WTC11 (cell line): Measurements from ENCODE around the gene TCEA2.

ENCODE experiments used
- ATF1 ChIP-seq: sonication (generic); formaldehyde crosslinking; IDR thresholded peaks from 2 replicates; pipeline ENCODE4 v1.8.1; 2023; ENCODE audit warnings: mild to moderate bottlenecking, moderate library complexity, missing genetic modification reagents
- CTCF ChIP-seq: fragments of 200-600 bp; IDR thresholded peaks from 2 replicates; pipeline ENCODE4 v1.8.0; 2022; ENCODE audit warnings: antibody characterized with exemption
- ESRRA ChIP-seq: sonication (generic); formaldehyde crosslinking; IDR thresholded peaks from 2 replicates; pipeline ENCODE4 v1.8.1; 2022; ENCODE audit warnings: mild to moderate bottlenecking, missing genetic modification reagents, borderline replicate concordance
- FOXP1 ChIP-seq: sonication (generic); formaldehyde crosslinking; IDR thresholded peaks from 2 replicates; pipeline ENCODE4 v1.8.0; 2022; ENCODE audit warnings: missing genetic modification reagents, mild to moderate bottlenecking, moderate library complexity, borderline replicate concordance
- MAX ChIP-seq: sonication (generic); formaldehyde crosslinking; IDR thresholded peaks from 2 replicates; pipeline ENCODE4 v1.8.0; 2022; ENCODE audit warnings: mild to moderate bottlenecking, missing genetic modification reagents
- RORB ChIP-seq: fragments of 250-450 bp; sonication (Bioruptor Pico); IDR thresholded peaks from 2 replicates; pipeline ENCODE4 v1.9.0; 2021; ENCODE audit warnings: mild to moderate bottlenecking
- TF ChIP-seq, protein P1 (sequence below): sonication (generic); formaldehyde crosslinking; IDR thresholded peaks from 2 replicates; pipeline ENCODE4 v1.8.1; 2022; ENCODE audit warnings: low read depth, missing genetic modification reagents, borderline replicate concordance
- TF ChIP-seq, protein P2 (sequence below): sonication (generic); formaldehyde crosslinking; IDR thresholded peaks from 2 replicates; pipeline ENCODE4 v1.8.1; 2023; ENCODE audit warnings: mild to moderate bottlenecking, missing genetic modification reagents
- TF ChIP-seq, protein P3 (sequence below): sonication (generic); formaldehyde crosslinking; IDR thresholded peaks from 2 replicates; pipeline ENCODE4 v1.8.0; 2023; ENCODE audit warnings: mild to moderate bottlenecking, missing genetic modification reagents

DNA sequence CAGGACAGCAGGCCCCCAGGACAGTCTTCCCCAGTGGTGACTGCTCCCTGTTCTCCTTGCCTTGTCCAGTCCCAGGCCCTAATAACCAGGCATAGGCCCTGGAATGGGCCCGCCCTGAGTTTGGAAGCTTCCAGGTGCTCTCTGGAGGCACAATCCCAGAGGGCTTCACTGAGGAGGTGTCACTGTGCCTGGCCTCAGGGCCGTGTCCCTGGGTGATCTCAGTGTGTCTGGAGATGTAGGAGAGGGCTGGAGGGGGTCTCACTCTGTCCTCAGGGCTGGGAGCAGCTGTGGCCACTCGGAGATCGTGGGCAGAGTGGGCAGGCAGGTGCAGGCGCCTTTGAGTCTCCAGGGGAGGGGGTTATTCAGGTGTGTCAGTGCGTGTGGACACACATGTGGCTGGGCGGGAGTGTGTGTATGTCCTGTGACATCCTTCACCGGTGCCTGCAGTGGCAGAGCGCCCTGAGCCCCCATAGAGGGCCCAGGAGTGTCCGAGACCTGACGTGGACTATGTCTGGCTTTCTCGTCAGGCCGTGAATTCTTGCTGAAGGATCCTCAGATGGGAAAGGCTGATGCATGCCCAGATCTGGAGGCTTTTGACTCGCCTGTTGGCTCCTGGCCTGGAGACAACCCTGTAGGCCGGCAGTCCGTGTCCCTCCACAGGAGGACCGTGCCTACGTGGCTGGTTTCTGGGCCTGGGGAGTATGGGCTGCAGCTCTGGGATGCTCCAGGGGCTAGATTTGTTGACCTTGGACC lies 49.9 kb downstream of the TCEA2 start:
- TF ChIP-seq, protein P1, sequence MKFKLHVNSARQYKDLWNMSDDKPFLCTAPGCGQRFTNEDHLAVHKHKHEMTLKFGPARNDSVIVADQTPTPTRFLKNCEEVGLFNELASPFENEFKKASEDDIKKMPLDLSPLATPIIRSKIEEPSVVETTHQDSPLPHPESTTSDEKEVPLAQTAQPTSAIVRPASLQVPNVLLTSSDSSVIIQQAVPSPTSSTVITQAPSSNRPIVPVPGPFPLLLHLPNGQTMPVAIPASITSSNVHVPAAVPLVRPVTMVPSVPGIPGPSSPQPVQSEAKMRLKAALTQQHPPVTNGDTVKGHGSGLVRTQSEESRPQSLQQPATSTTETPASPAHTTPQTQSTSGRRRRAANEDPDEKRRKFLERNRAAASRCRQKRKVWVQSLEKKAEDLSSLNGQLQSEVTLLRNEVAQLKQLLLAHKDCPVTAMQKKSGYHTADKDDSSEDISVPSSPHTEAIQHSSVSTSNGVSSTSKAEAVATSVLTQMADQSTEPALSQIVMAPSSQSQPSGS: no peak
- TF ChIP-seq MAX (CRISPR knock-in tag) (no peak), ESRRA (CRISPR knock-in tag) (no peak), FOXP1 (no peak), CTCF (no peak), ATF1 (no peak), RORB (CRISPR knock-in tag) (no peak)
- TF ChIP-seq, protein P2, sequence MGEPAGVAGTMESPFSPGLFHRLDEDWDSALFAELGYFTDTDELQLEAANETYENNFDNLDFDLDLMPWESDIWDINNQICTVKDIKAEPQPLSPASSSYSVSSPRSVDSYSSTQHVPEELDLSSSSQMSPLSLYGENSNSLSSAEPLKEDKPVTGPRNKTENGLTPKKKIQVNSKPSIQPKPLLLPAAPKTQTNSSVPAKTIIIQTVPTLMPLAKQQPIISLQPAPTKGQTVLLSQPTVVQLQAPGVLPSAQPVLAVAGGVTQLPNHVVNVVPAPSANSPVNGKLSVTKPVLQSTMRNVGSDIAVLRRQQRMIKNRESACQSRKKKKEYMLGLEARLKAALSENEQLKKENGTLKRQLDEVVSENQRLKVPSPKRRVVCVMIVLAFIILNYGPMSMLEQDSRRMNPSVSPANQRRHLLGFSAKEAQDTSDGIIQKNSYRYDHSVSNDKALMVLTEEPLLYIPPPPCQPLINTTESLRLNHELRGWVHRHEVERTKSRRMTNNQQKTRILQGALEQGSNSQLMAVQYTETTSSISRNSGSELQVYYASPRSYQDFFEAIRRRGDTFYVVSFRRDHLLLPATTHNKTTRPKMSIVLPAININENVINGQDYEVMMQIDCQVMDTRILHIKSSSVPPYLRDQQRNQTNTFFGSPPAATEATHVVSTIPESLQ (CRISPR knock-in tag): no peak
- TF ChIP-seq, protein P3, sequence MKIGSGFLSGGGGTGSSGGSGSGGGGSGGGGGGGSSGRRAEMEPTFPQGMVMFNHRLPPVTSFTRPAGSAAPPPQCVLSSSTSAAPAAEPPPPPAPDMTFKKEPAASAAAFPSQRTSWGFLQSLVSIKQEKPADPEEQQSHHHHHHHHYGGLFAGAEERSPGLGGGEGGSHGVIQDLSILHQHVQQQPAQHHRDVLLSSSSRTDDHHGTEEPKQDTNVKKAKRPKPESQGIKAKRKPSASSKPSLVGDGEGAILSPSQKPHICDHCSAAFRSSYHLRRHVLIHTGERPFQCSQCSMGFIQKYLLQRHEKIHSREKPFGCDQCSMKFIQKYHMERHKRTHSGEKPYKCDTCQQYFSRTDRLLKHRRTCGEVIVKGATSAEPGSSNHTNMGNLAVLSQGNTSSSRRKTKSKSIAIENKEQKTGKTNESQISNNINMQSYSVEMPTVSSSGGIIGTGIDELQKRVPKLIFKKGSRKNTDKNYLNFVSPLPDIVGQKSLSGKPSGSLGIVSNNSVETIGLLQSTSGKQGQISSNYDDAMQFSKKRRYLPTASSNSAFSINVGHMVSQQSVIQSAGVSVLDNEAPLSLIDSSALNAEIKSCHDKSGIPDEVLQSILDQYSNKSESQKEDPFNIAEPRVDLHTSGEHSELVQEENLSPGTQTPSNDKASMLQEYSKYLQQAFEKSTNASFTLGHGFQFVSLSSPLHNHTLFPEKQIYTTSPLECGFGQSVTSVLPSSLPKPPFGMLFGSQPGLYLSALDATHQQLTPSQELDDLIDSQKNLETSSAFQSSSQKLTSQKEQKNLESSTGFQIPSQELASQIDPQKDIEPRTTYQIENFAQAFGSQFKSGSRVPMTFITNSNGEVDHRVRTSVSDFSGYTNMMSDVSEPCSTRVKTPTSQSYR (CRISPR knock-in tag): no peak
